CD4-positive, alpha-beta T cell treated with Interleukin-15 for 4 hours (primary cell): ENCODE measurements around the gene TLCD1.

ENCODE experiments used
- DNase-seq: peaks from one replicate; pipeline ENCODE4 v3.0.0-alpha.2; 2020; ENCODE audit warnings: low spot score

TLCD1 gene

DNA sequence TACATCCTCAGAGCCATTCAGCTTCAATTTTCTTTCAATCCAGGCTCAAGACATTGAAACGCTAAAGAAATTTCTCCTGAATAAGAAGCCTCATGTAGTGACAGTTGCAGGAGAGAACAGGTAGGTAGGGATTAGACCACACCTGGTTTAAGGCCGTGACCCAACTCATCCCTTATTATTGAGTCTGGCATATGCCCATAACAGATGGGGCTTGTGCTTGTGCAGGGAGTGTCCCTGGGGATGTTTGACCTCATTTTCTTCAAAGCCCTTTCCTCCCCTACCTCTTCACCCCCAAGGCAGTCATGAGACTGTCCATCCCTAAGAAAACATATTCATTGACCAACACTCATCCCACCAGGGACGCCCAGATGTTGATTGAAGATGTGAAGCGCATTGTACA, 39.7 kb downstream of the TLCD1 start:
- DNase-seq: no peak

DNA sequence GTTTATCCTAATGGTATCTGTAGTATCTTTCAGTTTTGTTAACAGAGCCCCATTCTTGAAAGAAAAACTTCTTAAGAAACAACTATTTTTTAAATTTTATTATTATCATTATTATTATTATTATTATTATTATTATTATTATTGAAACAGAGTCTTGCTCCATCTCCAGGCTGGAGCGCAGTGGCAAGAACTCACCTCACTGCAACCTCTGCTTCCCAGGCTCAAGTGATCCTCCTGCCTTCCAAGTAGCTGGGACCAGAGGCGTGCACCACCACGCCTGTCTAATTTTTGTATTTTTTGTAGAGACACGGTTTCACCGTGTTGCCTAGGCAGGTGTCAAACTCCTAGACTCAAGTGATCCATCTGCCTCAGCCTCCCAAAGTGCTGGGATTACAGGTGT, 40.7 kb downstream of the TLCD1 start:
- no peak for DNase-seq

DNA sequence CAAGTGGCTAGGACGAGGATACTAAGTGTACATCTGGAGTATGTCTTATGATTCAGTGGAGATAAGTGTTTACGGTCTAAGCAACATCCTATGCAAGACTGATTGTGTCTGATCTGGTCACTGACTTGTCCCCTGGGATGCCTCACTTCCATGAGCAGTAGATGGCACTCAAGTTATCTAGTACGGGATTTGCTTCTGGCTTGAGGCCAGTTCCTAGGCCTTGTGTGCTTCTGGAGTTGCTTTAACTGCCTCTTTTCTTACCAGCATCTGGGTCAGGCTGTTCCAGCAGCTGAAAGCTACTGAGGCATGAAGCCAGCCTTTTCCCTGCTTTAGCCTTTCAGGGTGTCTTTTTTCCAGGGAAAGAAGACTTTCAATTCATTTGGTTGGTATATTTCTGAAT, 41.1 kb downstream of the TLCD1 start:
- DNase-seq: no peak

GRCh38 chr17:28682655-28683054, 43.4 kb downstream of the TLCD1 start:
- DNase-seq: no peak

DNA sequence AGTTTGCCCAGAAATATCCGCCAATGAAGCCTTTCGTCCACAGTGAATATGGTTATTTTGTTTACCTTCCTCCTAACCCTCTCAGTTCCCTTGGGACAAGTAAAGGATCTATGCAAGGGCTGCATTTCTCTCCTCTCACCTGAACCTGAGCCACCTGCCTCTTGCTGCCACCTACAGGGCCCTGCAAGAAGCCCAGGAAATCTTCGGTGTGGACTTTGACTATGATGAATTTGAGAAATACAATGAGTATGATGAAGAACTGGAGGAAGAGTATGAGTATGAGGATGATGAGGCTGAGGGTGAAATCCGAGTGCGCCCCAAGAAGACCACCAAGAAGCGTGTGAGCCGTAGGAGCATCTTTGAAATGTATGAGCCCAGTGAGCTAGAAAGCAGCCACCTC, 50.1 kb downstream of the TLCD1 start:
- DNase-seq: no peak

GRCh38 chr17:28675490-28675889, 50.5 kb downstream of the TLCD1 start:
- no peak for DNase-seq
